GM12891 (cell line): ENCODE results near the gene EOMES.

ENCODE experiments used
- POLR2A ChIP-seq: IDR thresholded peaks from 2 replicates; pipeline ENCODE4 v1.6.1; 2011; ENCODE audit warnings: low read depth, low read length, control low read depth
- POLR2AphosphoS5 ChIP-seq: IDR thresholded peaks from 2 replicates; pipeline ENCODE4 v1.6.1; 2011; ENCODE audit warnings: low read depth, low read length, control low read depth
- TAF1 ChIP-seq: IDR thresholded peaks from 2 replicates; pipeline ENCODE4 v1.6.1; 2011; ENCODE audit warnings: low read depth, low read length, control low read depth

GRCh38 chr3:27720899-27721716, 1.0 kb downstream of the EOMES start:
- no peak for TF ChIP-seq POLR2A
- no peak for TF ChIP-seq POLR2AphosphoS5
- no peak for TF ChIP-seq TAF1
